ENCODE measurements around the gene LIN37.
"Not testable (repeated sequence)": the region's sequence is repeated elsewhere in the genome, so short reads cannot be mapped to it uniquely, and the experiment has no call there.

Gene LIN37

GRCh38 chr19:35754370-35755130 is 6.2 kb downstream of the LIN37 start:
- DNase-seq, result no peak

GRCh38 chr19:35755131-35755549 is 6.8 kb downstream of the LIN37 start:
- DNase-seq, result no peak

GRCh38 chr19:35755550-35756376 is 7.4 kb downstream of the LIN37 start:
- DNase-seq, result no peak

- no peak for DNase-seq
These were observed 8.2 kb downstream of the LIN37 start, which contains the start of gene HSPB6 for GRCh38 chr19:35756377-35757230. Gene HSPB6, minus strand, starts transcription at chr19:35757029. Its CDS starts 21 bp downstream, at chr19:35757008.

- no peak for DNase-seq
These were observed 8.9 kb downstream of the LIN37 start for GRCh38 chr19:35757231-35757748.

GRCh38 chr19:35757749-35758608 is 9.6 kb downstream of the LIN37 start, which contains the start of gene PROSER3:
Gene PROSER3, plus strand, starts transcription at chr19:35758176. Its CDS starts 40 bp downstream, at chr19:35758216.
- DNase-seq, result peak; percentile 100

- no peak for DNase-seq
These were observed 11.3 kb downstream of the LIN37 start for GRCh38 chr19:35759697-35760096.

GRCh38 chr19:35760711-35761349 is 12.5 kb downstream of the LIN37 start:
- no peak for DNase-seq

GRCh38 chr19:35764432-35765315 is 16.3 kb downstream of the LIN37 start:
- DNase-seq, result no peak

- no peak for DNase-seq
These were observed 18.3 kb downstream of the LIN37 start for GRCh38 chr19:35766571-35767104.

GRCh38 chr19:35767288-35768081 is 19.1 kb downstream of the LIN37 start:
- DNase-seq, result no peak

- DNase-seq, result no peak
These were observed 19.7 kb downstream of the LIN37 start for GRCh38 chr19:35768082-35768421.

GRCh38 chr19:35772362-35772761 is 24.0 kb downstream of the LIN37 start:
- DNase-seq, result not testable (repeated sequence)

- no peak for DNase-seq
These were observed 24.8 kb downstream of the LIN37 start for GRCh38 chr19:35773020-35773806.

GRCh38 chr19:35774274-35775045 is 26.1 kb downstream of the LIN37 start:
- peak; percentile 39 for DNase-seq

- DNase-seq, result no peak
These were observed 26.6 kb downstream of the LIN37 start for GRCh38 chr19:35775046-35775297.

- peak; percentile 98 for DNase-seq
These were observed 27.1 kb downstream of the LIN37 start, which contains the start of gene ARHGAP33 for GRCh38 chr19:35775298-35776101. Gene ARHGAP33, plus strand, starts transcription at chr19:35775564. Its CDS starts 95 bp downstream, at chr19:35775659.

Data from MV-4-11 (cell line).